Activated gamma-delta T cell treated with Interleukin-2 at 50 U/mL for 16 hours (primary cell): ENCODE measurements around the gene AQP3.
"Not testable (repeated sequence)": the region's sequence is repeated elsewhere in the genome, so short reads cannot be mapped to it uniquely, and the experiment has no call there.

Experiments
- DNase-seq: peaks from one replicate; pipeline ENCODE4 v3.0.0-alpha.2; 2020

Gene AQP3

GRCh38 chr9:33407061-33407460, 40.3 kb downstream of the AQP3 start:
- DNase-seq: no peak

GRCh38 chr9:33404788-33405362, 42.5 kb downstream of the AQP3 start:
- no peak for DNase-seq

- DNase-seq: no peak
Measured at GRCh38 chr9:33403941-33404787, 43.2 kb downstream of the AQP3 start.

- DNase-seq: not testable (repeated sequence)
Measured at GRCh38 chr9:33402371-33402770, 45.0 kb downstream of the AQP3 start, which contains the start of gene AQP7. AQP7 (minus strand) TSS chr9:33402568; CDS start chr9:33401262, 1,306 bp downstream.

- DNase-seq: not testable (repeated sequence)
Measured at GRCh38 chr9:33401809-33402208, 45.6 kb downstream of the AQP3 start.

- DNase-seq: not testable (repeated sequence)
Measured at GRCh38 chr9:33399047-33399446, 48.3 kb downstream of the AQP3 start.

- not testable (repeated sequence) for DNase-seq
Measured at GRCh38 chr9:33397801-33398200, 49.6 kb downstream of the AQP3 start.

GRCh38 chr9:33395159-33395879, 52.1 kb downstream of the AQP3 start:
- DNase-seq: not testable (repeated sequence)

- DNase-seq: not testable (repeated sequence)
Measured at GRCh38 chr9:33393986-33394385, 53.4 kb downstream of the AQP3 start.

- DNase-seq: no peak
Measured at GRCh38 chr9:33393581-33393980, 53.8 kb downstream of the AQP3 start.

- DNase-seq: not testable (repeated sequence)
Measured at GRCh38 chr9:33392591-33393021, 54.8 kb downstream of the AQP3 start.
